GM23338 (cell line): ENCODE measurements around the gene EFNB2. TPM values are rescaled to one million over a fixed set of nuclear protein-coding genes. Genes with fewer than 3 reads are reported as not detected.

ENCODE experiments used
- ATAC-seq: fragments of 200-7000 bp; cut with Tn5 transposase; 3 replicates; pipeline ENCODE4 v1.9.1; 2020
- DNase-seq: peaks from one replicate; pipeline ENCODE4 v3.0.0-alpha.2; 2015; ENCODE audit warnings: low spot score
- H2AFZ ChIP-seq: fragments of 200-600 bp; sonication (generic); 2 replicates; pipeline ENCODE4 v1.8.0; 2016; ENCODE audit warnings: antibody characterized with exemption, mild to moderate bottlenecking, moderate library complexity
- H3F3A ChIP-seq: fragments of 200-600 bp; sonication (generic); replicated peaks from 2 replicates; pipeline ENCODE4 v1.8.0; 2017; ENCODE audit warnings: antibody characterized with exemption, mixed run types, low read depth
- H3K27ac ChIP-seq: fragments of 200-600 bp; sonication (generic); 2 replicates; pipeline ENCODE4 v1.6.1; 2016; ENCODE audit warnings: low read depth
- H3K27me3 ChIP-seq: fragments of 200-600 bp; sonication (generic); 2 replicates; pipeline ENCODE4 v1.8.0; 2016; ENCODE audit warnings: mild to moderate bottlenecking, mixed run types, moderate library complexity; ENCODE audit not compliant: insufficient read depth
- H3K36me3 ChIP-seq: fragments of 200-600 bp; sonication (generic); 2 replicates; pipeline ENCODE4 v1.8.0; 2016; ENCODE audit warnings: mild to moderate bottlenecking; ENCODE audit not compliant: insufficient read depth
- H3K4me1 ChIP-seq: fragments of 200-600 bp; sonication (generic); 2 replicates; pipeline ENCODE4 v1.8.0; 2016; ENCODE audit warnings: mild to moderate bottlenecking, moderate library complexity; ENCODE audit not compliant: insufficient read depth
- H3K4me2 ChIP-seq: fragments of 200-600 bp; sonication (generic); 2 replicates; pipeline ENCODE4 v1.7.1; 2017; ENCODE audit warnings: mixed run types
- H3K4me3 ChIP-seq: fragments of 200-600 bp; sonication (generic); 2 replicates; pipeline ENCODE4 v1.6.1; 2016; ENCODE audit warnings: mixed run types
- H3K79me2 ChIP-seq: fragments of 200-600 bp; sonication (generic); replicated peaks from 2 replicates; pipeline ENCODE4 v1.8.0; 2017; ENCODE audit warnings: mild to moderate bottlenecking; ENCODE audit not compliant: insufficient read depth
- H3K9me2 ChIP-seq: fragments of 200-600 bp; sonication (generic); 2 replicates; pipeline ENCODE4 v1.8.0; 2017; ENCODE audit not compliant: insufficient read depth
- H4K20me1 ChIP-seq: fragments of 200-600 bp; sonication (generic); replicated peaks from 2 replicates; pipeline ENCODE4 v1.8.0; 2017; ENCODE audit warnings: mild to moderate bottlenecking; ENCODE audit not compliant: insufficient read depth
- H3K27ac Mint-ChIP-seq: 2 replicates; pipeline ENCODE4 v1.8.0; 2020; ENCODE audit warnings: inconsistent platforms, mild to moderate bottlenecking, moderate library complexity, mixed read lengths
- H3K27me3 Mint-ChIP-seq: 3 replicates; pipeline ENCODE4 v1.8.0; 2022; ENCODE audit warnings: low read depth, mild to moderate bottlenecking, moderate library complexity, mixed read lengths, inconsistent platforms; ENCODE audit not compliant: insufficient read depth, poor library complexity
- H3K36me3 Mint-ChIP-seq: 3 replicates; pipeline ENCODE4 v1.8.0; 2021; ENCODE audit warnings: low read depth, mild to moderate bottlenecking, inconsistent platforms, moderate library complexity, mixed read lengths
- H3K4me1 Mint-ChIP-seq: 3 replicates; pipeline ENCODE4 v1.8.0; 2020; ENCODE audit warnings: mild to moderate bottlenecking, inconsistent platforms, mixed read lengths
- H3K4me3 Mint-ChIP-seq: 3 replicates; pipeline ENCODE4 v1.8.0; 2021; ENCODE audit warnings: moderate library complexity, mild to moderate bottlenecking, inconsistent platforms, mixed read lengths
- H3K9me3 Mint-ChIP-seq: 3 replicates; pipeline ENCODE4 v1.8.0; 2020; ENCODE audit warnings: moderate library complexity, mild to moderate bottlenecking, inconsistent platforms, mixed read lengths
- CREB1 ChIP-seq: fragments of 250-450 bp; sonication (Bioruptor Pico); IDR thresholded peaks from 2 replicates; pipeline ENCODE4 v1.5.0; 2020; ENCODE audit warnings: low read depth, mild to moderate bottlenecking, moderate library complexity
- EZH2 ChIP-seq: fragments of 200-600 bp; sonication (generic); IDR thresholded peaks from one replicate; pipeline ENCODE4 v1.8.0; 2017; ENCODE audit warnings: antibody characterized with exemption, mild to moderate bottlenecking, low read depth; ENCODE audit not compliant: unreplicated experiment
- STAT1 ChIP-seq: IDR thresholded peaks from one replicate; pipeline ENCODE4 v1.6.1; 2016; ENCODE audit warnings: antibody characterized with exemption; ENCODE audit not compliant: unreplicated experiment
- ZNF114 ChIP-seq: fragments of 250-450 bp; sonication (Bioruptor Pico); IDR thresholded peaks from 2 replicates; pipeline ENCODE4 v1.5.0; 2020; ENCODE audit warnings: mild to moderate bottlenecking, moderate library complexity
- ZNF331 ChIP-seq: fragments of 250-450 bp; sonication (Bioruptor Pico); IDR thresholded peaks from 2 replicates; pipeline ENCODE4 v1.5.0; 2020; ENCODE audit warnings: low read depth, mild to moderate bottlenecking, moderate library complexity
- polyA plus RNA-seq: library from polyadenylated mRNA; unstranded; fragments of >200 nt; fragmentation: Nextera tagmentation; extraction: Ambion mirVana; gene quantifications from 2 replicates; pipeline ENCODE4 v1.2.1, GENCODE V29; 2016
- total RNA-seq: library from RNA; depleted of rRNA; stranded (reverse); fragments of >200 nt; shearing (Covaris generic); gene quantifications from 2 replicates; pipeline ENCODE4 v1.2.3, GENCODE V29; 2014
- TF ChIP-seq, protein P1 (sequence below), 2 experiments: fragments of 200-600 bp in 1 of 2; sonication (generic) in 1 of 2; conservative IDR thresholded peaks; 2 replicates each; pipeline versions ENCODE4 v1.5.1 to v1.6.1; 2016 to 2017; ENCODE audit warnings: antibody characterized with exemption in 2 of 2, low read depth in 2 of 2, mild to moderate bottlenecking in 2 of 2, moderate library complexity in 1 of 2
- TF ChIP-seq, protein P2 (sequence below): IDR thresholded peaks from 2 replicates; pipeline ENCODE4 v1.6.1; 2016; ENCODE audit warnings: antibody characterized with exemption
- TF ChIP-seq, protein P3 (sequence below): fragments of 250-450 bp; sonication (Bioruptor Pico); IDR thresholded peaks from 2 replicates; pipeline ENCODE4 v1.5.0; 2020; ENCODE audit warnings: mild to moderate bottlenecking, moderate library complexity

Gene EFNB2
- total and polyA plus RNA-seq, 2 experiments from 2014 or later, result 5.7 to 10.9 TPM

DNA sequence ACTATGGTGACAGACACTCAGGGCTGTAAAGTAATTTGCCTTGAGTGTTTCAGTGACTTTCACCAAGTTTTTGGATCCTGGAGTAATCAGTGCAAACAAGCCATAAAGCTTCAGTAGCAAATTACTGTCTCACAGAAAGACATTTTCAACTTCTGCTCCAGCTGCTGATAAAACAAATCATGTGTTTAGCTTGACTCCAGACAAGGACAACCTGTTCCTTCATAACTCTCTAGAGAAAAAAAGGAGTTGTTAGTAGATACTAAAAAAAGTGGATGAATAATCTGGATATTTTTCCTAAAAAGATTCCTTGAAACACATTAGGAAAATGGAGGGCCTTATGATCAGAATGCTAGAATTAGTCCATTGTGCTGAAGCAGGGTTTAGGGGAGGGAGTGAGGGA is 23.1 kb upstream of the EFNB2 start:
- peaks cover 23% of the 10 kb centered on the region for H3K4me1 Mint-ChIP-seq
- Histone ChIP-seq H3K79me2 (peaks cover 100% of the 10 kb centered on the region), H3K27me3 (no peaks in the 10 kb centered on the region), H3K4me3 (no peak overlapping the region), H3K36me3 (peaks cover 46% of the 10 kb centered on the region), H4K20me1 (peaks cover 57% of the 10 kb centered on the region), H3K9me2 (no peaks in the 10 kb centered on the region), H2AFZ (no peak overlapping the region), H3K4me2 (no peak overlapping the region), H3K4me1 (peaks cover 20% of the 10 kb centered on the region), H3F3A (no peaks in the 10 kb centered on the region), H3K27ac (no peak overlapping the region)
- no peak overlapping the region for H3K4me3 Mint-ChIP-seq
- no peaks in the 10 kb centered on the region for H3K9me3 Mint-ChIP-seq
- no peak overlapping the region for H3K27ac Mint-ChIP-seq
- TF ChIP-seq EZH2 (no peak), ZNF114 (CRISPR knock-in tag) (no peak), STAT1 (no peak), CREB1 (no peak), ZNF331 (CRISPR knock-in tag) (no peak)
- TF ChIP-seq, protein P1, sequence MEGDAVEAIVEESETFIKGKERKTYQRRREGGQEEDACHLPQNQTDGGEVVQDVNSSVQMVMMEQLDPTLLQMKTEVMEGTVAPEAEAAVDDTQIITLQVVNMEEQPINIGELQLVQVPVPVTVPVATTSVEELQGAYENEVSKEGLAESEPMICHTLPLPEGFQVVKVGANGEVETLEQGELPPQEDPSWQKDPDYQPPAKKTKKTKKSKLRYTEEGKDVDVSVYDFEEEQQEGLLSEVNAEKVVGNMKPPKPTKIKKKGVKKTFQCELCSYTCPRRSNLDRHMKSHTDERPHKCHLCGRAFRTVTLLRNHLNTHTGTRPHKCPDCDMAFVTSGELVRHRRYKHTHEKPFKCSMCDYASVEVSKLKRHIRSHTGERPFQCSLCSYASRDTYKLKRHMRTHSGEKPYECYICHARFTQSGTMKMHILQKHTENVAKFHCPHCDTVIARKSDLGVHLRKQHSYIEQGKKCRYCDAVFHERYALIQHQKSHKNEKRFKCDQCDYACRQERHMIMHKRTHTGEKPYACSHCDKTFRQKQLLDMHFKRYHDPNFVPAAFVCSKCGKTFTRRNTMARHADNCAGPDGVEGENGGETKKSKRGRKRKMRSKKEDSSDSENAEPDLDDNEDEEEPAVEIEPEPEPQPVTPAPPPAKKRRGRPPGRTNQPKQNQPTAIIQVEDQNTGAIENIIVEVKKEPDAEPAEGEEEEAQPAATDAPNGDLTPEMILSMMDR (conservative IDR thresholded peaks at IDR 0.05; ENCODE audit: low read depth in 2 of 2), result no peak
- TF ChIP-seq, protein P2, sequence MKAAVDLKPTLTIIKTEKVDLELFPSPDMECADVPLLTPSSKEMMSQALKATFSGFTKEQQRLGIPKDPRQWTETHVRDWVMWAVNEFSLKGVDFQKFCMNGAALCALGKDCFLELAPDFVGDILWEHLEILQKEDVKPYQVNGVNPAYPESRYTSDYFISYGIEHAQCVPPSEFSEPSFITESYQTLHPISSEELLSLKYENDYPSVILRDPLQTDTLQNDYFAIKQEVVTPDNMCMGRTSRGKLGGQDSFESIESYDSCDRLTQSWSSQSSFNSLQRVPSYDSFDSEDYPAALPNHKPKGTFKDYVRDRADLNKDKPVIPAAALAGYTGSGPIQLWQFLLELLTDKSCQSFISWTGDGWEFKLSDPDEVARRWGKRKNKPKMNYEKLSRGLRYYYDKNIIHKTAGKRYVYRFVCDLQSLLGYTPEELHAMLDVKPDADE, result no peak
- TF ChIP-seq, protein P3, sequence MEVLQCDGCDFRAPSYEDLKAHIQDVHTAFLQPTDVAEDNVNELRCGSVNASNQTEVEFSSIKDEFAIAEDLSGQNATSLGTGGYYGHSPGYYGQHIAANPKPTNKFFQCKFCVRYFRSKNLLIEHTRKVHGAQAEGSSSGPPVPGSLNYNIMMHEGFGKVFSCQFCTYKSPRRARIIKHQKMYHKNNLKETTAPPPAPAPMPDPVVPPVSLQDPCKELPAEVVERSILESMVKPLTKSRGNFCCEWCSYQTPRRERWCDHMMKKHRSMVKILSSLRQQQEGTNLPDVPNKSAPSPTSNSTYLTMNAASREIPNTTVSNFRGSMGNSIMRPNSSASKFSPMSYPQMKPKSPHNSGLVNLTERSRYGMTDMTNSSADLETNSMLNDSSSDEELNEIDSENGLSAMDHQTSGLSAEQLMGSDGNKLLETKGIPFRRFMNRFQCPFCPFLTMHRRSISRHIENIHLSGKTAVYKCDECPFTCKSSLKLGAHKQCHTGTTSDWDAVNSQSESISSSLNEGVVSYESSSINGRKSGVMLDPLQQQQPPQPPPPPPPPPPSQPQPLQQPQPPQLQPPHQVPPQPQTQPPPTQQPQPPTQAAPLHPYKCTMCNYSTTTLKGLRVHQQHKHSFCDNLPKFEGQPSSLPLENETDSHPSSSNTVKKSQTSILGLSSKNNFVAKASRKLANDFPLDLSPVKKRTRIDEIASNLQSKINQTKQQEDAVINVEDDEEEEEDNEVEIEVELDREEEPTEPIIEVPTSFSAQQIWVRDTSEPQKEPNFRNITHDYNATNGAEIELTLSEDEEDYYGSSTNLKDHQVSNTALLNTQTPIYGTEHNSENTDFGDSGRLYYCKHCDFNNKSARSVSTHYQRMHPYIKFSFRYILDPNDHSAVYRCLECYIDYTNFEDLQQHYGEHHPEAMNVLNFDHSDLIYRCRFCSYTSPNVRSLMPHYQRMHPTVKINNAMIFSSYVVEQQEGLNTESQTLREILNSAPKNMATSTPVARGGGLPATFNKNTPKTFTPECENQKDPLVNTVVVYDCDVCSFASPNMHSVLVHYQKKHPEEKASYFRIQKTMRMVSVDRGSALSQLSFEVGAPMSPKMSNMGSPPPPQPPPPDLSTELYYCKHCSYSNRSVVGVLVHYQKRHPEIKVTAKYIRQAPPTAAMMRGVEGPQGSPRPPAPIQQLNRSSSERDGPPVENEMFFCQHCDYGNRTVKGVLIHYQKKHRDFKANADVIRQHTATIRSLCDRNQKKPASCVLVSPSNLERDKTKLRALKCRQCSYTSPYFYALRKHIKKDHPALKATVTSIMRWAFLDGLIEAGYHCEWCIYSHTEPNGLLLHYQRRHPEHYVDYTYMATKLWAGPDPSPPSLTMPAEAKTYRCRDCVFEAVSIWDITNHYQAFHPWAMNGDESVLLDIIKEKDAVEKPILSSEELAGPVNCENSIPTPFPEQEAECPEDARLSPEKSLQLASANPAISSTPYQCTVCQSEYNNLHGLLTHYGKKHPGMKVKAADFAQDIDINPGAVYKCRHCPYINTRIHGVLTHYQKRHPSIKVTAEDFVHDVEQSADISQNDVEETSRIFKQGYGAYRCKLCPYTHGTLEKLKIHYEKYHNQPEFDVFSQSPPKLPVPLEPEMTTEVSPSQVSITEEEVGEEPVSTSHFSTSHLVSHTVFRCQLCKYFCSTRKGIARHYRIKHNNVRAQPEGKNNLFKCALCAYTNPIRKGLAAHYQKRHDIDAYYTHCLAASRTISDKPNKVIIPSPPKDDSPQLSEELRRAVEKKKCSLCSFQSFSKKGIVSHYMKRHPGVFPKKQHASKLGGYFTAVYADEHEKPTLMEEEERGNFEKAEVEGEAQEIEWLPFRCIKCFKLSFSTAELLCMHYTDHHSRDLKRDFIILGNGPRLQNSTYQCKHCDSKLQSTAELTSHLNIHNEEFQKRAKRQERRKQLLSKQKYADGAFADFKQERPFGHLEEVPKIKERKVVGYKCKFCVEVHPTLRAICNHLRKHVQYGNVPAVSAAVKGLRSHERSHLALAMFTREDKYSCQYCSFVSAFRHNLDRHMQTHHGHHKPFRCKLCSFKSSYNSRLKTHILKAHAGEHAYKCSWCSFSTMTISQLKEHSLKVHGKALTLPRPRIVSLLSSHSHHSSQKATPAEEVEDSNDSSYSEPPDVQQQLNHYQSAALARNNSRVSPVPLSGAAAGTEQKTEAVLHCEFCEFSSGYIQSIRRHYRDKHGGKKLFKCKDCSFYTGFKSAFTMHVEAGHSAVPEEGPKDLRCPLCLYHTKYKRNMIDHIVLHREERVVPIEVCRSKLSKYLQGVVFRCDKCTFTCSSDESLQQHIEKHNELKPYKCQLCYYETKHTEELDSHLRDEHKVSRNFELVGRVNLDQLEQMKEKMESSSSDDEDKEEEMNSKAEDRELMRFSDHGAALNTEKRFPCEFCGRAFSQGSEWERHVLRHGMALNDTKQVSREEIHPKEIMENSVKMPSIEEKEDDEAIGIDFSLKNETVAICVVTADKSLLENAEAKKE (CRISPR knock-in tag), result no peak
- peaks cover 2% of the 10 kb centered on the region for H3K27me3 Mint-ChIP-seq
- ATAC-seq (no peak), DNase-seq (no peak)
- H3K36me3 Mint-ChIP-seq, result peaks cover 60% of the 10 kb centered on the region
